ENCODE results near the gene ADGRA1.
"Not testable (repeated sequence)": the region's sequence is repeated elsewhere in the genome, so short reads cannot be mapped to it uniquely, and the experiment has no call there.

Gene ADGRA1, protein sequence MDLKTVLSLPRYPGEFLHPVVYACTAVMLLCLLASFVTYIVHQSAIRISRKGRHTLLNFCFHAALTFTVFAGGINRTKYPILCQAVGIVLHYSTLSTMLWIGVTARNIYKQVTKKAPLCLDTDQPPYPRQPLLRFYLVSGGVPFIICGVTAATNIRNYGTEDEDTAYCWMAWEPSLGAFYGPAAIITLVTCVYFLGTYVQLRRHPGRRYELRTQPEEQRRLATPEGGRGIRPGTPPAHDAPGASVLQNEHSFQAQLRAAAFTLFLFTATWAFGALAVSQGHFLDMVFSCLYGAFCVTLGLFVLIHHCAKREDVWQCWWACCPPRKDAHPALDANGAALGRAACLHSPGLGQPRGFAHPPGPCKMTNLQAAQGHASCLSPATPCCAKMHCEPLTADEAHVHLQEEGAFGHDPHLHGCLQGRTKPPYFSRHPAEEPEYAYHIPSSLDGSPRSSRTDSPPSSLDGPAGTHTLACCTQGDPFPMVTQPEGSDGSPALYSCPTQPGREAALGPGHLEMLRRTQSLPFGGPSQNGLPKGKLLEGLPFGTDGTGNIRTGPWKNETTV

DNA sequence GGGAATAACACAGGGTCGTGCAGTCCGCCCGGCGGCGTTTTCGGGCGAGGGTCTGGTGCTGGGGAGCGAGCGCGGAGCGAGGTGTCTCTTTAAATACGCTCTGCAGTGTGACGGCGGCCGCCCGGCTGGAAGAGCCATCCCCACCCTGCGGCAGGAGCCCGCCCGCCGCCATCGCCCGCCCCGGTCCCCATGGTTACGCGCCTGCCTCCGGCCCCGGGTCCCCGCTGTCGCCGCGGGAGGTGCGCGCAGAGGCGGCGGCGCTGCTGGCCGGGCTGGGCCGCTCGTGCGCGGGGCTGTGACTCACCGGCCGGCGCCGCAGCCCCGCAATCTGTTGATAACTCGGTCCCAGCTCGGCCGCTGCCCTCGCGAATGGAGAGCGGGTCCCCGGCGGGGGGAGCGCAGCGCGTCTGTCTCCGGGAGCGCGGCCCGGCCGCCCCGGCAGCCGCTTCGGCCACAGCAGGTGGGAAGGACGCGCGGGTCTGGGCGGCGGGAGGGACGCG is at the start of gene ADGRA1:
TSS of gene ADGRA1 (plus strand) at position 246 of the 500 bp plus-strand sequence. CDS start 986 bp downstream, outside the sequence.
- DNase-seq: no peak

DNA sequence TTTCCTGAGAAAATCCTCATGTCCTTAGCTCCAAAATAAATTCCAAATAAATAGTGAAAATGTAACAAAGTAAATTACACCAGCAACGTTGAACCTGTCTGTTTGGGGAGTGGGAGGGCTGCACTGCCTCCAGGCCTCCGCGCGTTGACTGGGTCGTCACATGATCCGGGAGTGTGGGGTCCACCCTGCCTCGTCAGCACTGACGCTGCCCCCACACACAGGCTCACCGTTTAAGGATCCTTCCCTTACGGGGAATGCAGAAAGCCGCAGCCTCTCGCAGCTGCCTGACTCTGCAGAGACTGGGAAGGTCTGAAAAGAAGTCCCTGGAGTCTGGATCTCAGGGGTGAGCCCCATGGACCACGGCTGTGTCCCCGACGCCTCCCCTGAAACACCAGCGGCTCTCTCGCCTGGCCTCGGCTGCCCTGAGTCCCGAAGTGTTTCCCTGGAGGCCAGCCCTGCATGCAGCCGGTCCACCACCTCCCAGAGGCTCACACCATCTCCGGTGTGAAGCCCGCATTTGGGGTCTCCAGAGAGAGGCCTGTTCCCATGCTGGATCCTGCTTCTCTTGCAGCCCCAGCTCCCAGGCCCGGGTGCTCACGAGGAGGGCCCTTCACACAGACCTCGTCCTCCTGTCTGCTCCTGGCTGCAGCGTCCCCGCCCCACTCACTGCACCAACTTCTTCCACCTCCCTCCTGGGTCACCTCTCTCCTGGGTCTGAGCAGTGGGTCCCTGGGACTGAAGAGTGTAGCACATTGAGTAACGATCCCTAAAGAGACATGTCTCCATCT is 49.5 kb upstream of the ADGRA1 start:
- DNase-seq: no peak

DNA sequence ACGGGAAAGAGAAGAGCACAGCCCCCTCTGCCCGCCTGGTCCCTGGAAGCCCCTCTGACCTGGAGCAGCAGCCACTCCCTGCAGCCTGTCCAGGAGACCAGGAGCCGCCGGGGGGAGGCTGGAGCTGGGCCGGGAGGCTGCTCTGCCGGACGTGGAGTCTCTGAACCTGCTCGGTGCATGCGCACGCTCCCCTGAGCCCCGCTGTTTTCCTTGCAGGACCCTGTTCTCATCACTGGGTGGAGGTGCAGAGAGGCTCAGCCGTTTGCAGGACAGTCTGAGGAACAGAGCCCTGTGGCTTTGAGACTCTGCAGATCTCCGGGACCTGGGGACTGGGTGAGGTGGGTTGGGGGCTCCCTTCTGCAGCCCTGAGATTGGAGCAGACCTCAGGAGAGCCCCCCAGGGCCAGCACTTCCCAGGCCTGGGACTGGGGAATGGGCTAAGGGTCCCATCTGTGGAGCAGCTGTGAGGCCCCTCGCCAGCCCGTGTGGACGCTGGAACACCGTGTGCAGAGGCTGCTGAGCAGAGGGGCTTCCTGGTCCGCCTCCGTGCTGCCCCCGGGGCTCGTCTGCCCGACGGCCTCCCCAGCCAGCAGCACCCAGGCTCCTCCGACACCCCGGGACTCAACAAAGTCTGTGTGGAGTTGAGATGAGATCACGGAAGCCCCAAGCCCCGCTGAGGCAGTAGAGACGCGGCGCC is 48.5 kb upstream of the ADGRA1 start:
- DNase-seq: no peak

DNA sequence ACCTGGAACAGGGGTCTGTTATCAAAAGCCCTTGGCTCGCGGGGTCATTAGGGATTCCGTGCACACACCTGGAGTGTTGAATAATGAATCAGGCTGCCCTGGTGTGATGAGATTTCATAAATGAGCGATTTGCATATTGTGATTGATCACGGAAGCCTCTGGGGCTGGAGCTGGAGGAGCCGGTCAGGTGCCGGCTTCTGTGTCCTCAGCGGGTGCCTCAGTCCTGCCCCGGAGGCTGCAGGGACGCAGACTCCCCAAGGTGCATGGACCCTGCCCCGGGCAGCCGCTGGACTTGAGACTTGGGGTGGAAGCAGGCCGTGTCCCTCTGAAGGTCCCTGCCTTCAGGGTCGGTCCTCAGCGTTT is 47.9 kb upstream of the ADGRA1 start:
- DNase-seq: no peak

DNA sequence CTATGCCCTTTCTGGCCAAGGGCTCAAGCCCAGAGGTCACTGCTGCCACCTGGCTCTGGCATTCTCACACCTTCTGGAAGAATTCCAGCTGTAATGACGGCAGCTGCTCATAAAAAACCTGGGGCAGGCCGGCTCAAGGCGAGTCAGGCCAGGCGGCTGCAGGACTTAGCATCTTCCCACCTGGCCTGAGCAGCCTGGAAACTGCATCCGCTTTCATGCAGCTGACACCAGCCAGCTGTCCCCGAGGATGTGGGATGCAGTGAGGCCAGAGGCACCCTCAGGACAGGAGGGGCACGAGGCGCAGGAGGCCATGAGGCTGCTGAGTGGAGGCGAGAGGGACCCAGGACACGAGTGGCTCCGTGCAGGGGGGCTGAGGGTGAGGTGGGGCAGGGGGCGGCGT is 47.5 kb upstream of the ADGRA1 start:
- no peak for DNase-seq

DNA sequence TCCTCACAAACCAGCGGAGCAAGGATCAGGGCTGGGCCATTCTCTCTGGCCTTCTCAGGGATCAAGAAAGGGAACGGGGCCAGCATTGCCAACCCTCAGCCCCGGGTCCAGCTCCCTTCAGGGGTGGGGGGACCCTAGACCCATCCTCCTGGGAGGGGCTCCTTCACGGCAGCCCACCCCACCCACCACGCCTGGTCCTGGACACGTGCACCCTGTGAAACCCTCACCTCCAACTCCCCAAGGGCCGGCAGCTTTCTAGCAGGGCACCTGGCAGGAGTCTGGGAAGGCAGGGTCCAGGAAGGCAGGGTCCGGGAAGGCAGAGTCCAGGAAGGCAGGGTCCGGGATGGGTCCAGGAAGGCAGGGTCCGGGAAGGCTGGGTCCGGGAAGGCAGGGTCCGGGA is 46.6 kb upstream of the ADGRA1 start:
- DNase-seq: no peak

DNA sequence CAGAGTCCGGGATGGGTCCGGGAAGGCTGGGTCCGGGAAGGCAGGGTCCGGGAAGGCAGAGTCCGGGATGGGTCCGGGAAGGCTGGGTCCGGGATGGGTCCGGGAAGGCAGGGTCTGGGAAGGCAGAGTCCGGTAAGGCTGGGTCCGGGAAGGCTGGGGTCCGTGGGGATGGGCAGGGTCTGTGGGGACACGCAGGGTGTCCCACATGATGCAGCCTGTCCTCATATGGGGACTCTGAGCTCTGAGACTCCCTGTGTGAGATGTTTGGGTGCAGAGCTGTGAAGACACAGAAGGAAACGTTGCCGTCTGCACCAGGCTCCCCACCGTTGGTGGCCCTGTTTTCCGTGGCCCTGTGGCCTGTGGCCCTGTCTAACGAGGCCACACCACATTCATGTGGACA is 45.7 kb upstream of the ADGRA1 start:
- DNase-seq: no peak

DNA sequence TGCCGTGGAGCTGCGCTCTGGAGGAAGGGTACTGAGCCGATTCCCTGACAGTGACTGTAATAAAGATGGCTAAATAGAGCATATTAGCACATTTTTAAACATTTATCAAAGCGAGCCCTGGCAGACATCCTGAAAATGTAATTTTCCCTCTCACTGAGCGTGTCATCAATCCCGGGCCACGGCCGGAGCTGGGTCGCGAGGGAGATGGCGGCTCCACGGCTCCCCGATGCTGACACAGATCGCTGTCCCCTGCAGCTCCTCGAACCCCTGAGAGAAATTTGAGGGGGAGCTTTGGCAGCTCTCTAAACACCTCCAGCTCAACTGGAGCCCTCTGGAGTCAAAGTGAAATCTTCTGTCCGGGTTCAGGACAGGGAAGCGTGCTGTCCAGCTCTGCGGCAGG is 44.9 kb upstream of the ADGRA1 start:
- no peak for DNase-seq

DNA sequence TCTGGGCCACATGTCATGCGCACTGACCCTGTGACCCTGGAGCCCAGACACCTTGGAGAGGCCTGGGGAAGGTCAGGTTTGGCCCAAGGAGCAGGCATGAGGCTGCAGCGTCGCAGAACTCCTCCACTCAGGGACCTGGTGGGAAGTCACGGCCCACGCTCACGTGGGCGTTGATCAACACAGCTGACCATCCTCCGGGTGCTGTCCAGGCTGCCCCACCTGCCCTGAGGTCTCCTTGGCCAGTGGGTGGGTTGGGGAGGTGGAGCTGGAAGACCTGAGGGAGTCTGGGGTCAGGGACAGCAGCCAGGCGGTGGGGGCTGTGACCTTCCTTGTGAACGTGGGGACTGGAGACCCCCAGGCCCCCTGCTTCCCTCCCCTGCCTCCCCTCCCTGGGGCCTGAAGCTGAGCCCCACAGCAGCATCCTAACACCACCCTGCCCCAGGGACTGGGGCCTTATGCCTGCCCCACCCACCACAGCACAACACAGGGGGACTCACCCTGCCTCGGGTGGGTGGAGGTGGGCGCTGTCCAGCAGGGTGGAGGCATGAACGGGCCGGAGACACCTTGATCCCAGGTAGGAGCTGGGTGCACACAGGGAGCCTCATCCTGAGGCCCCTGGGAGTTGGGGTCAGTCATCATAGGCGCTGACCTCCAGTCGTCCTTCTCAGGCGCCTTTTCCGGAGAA is 44.0 kb upstream of the ADGRA1 start:
- DNase-seq: no peak

DNA sequence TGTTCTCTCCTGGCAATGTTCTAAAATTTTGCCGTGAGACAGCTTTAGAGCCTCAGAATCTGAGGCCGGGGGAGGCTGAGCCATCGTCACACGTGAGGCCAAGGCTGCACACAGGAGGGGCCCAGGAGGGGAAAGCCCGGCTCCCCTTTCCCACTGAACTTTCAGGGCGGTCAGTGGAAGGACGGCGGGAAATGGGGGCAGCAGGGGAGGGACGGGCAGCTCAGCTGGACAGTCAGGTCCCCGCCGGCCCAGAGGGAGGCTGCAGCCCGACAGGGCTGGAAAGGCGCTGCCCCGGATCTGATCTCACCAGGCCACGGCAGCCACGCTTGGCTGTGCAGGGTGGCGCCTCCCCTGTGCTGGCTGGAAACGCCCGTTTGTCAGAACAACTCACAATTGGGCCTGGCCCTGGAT is 43.3 kb upstream of the ADGRA1 start:
- no peak for DNase-seq

DNA sequence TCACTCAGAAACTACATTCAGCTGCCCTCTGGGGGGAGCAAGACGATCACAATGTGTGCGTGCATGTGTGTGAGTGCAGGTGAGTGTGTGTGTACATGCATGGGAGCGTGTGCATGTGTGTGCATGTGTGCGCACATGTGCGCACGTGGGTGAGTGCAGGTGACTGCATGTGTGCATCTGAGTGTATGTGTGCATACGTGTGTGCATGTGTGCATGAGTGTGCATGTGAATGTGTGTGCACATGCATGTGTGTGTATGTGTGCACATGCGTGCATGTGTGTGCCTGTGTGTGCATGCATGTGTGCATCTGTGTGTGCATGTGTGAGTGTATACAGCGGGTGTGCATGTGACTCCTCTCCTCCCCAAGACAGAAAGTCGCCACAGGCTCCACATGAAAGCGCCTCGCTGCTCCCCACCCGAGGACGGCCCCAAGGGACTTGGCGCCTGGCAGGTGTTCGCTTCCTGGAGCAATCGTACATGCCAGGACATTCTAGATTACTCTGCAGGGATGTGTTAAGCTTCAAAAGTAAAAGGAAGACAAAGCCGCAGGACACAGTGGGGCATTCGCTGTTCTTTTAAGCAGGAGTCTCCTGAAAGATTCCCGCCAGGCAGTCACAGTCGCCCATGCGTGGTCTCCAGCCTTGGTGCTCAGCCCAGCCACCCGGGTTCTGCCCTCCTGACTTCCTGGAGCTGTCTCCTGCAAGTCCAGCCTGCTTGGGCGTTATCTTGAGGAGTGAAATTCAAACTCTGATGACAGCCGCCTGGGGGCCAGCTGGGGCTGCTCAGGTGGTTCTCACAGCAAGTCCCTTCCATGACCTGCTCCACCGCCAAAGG is 42.0 kb upstream of the ADGRA1 start:
- no peak for DNase-seq

DNA sequence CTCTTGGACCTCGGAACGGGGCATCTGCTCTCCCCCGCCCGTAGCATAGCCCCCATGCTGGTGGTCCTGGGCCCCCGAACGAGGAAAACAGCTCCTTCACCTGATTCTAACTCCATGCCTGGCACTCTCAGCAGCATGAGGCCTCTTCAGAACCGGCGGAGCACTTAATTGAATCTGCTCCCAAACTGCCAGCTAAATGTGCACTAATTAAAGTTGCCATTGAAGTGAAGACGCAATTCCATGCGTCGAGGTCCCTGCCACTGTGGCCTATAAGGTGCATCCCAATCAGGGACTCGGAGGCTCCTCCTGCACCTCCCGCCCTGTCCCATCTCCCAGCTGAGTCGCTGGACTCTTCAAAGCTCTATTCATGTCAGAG is 41.3 kb upstream of the ADGRA1 start:
- DNase-seq: no peak

DNA sequence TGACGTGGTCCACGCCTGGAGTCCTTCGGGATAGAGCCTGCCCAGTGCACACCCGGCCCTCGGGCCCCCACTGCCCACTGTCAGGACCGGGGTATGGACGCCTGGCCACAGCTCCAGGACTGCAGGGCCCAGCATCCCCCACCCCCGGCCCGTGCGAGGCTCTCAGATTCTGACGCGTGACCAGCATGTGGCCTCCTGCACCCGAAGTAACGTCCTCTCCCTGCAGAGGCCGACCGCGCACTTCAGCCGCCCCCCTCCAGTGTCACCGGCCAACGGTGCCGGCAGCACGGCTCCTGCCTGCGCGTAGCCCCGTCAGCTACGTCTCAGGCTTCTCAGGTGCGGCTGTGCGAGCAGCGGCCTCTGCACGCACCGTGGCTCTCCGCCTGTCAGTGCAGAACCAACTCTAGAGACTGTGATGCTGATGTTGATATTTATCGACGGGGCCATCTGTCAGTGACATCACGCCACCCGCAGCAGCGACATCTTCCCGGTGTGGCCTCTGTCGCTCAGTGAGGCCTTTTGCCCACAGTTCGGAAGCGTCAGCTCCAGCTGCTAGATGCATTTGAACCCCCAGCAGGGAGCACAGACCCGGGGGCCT is 40.1 kb upstream of the ADGRA1 start:
- DNase-seq: no peak

DNA sequence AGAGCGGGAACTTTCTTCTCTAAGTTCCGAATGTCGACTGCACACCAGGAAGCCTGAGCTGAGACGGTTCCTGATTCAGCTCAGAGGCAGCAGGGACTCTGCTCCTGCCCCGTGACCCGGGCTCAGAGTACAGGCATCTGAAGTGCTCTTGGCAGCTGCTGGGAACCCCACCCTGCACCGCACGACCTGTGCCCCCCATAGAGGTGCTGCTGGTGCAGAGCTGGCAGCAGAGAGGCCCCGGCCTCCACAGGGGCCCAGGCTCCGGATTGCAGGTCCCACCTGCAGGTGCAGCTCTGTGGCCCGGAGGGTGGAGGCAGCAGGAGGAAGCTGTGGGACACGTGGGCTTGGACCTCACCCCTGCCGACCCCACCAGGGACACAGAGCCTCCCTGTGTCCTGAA is 39.5 kb upstream of the ADGRA1 start:
- no peak for DNase-seq

DNA sequence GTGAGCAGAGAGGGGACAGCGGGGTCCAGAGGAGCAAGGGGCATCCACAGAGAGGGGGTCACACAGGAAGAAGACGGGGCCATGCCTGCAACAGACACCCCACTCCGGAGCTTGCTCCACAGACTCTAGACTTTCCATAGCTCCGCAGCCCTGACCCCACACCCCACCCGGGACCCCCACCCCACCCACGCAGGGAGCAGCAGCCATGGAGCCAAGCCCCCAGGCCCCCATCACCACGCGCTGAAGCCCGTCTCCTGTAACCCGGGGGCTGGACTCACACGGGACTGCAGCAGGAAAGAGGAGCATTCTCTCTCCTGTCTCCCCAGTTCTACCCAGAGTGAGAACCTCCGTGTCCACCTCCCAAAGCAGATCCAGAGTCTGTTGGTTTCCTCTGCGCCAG is 38.8 kb upstream of the ADGRA1 start:
- no peak for DNase-seq

DNA sequence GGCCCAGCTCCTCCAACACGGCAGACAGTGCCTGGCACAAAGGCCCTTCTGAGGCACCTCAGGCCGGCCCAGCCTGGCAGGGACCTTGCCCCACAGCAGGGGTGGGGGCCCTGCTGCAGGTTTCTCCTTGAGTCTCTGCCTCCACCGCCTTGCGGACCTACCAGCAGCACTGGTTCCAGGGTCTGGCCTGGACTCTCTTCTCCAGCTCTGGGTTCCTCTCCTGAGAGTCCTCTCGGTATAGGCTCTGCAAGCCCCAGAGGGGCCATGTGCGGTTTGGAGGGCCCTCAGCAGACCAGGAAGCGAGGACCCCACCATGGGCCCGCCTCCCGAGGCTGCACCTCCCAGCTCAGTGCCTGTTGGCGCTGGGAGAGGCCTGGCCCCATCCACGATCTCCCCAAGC is 38.1 kb upstream of the ADGRA1 start:
- no peak for DNase-seq

DNA sequence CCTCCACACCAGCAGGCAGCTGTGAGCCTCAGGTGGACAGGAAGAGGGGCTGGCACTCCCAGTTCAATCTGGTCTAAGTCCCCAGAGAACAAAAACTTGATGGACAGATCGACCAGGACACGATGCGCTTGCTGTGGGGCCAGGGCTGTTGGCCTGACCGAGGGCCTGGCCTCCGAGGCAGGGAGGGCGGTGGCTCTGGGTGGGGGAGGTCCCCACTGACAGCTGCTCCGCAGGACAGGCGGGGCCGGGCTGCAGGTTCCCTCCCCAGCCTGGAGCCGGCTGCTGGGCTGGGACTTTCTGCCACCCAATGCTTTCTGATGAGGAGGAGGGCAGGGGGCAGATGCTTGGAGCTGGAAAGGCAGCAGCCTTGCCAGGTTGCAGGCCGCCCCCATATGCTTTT is 37.4 kb upstream of the ADGRA1 start:
- DNase-seq: no peak

DNA sequence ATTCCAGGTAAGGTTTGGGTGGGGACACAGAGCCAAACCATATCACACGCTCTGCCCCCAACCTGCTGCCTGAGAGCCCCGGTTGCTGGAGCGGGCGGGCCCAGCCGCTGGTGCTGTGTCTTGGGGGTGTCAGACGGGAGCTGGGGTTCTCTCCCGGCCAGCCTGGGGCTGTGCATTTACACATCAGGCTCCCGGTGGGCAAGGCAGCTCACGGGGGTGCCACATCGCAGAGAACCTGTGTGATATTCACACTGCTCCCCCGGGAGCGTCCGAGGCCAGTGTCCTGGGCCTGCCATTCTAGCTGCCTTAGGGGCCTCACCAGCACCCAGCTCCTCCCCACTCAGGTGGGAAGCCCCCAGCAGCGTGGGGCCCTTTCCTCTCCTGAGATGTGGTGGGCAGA is 35.6 kb upstream of the ADGRA1 start:
- DNase-seq: no peak

DNA sequence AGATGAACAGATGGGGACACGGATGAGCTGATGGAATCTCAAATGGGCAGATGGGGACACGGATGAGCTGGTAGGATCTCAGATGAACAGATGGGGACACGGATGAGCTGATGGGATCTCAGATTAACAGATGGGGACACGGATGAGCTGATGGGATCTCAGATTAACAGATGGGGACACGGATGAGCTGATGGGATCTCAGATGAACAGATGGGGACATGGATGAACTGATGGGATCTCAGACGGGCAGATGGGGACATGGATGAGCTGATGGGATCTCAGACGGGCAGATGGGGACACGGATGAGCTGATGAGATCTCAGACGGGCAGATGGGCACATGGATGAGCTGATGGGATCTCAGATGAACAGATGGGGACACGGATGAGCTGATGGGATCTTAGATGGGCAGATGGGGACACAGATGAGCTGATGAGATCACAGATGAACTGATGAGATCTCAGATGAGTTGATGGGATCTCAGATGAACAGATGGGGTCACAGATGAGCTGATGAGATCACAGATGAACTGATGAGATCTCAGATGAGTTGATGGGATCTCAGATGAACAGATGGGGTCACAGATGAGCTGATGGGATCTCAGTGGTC is 34.1 kb upstream of the ADGRA1 start:
- not testable (repeated sequence) for DNase-seq

DNA sequence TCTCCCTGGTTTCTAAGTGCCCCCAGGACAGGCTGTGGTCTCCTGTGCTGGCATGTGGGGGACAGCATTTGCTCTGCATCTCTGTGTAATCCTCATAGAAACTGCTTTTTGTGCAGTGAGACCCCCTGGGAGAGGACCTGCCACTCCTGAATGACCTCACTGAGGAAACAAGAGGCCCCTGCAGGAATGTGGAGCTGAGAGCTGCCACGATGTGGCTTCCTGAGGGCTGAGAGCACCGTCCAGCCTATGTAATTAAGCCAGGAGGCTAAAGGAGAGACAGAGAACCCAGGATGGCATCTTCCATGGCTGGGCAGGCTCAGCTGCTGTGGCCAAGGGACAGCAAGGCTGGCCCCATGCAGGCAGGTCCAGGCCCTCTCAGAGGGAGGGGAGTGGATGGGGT is 32.3 kb upstream of the ADGRA1 start:
- no peak for DNase-seq

DNA sequence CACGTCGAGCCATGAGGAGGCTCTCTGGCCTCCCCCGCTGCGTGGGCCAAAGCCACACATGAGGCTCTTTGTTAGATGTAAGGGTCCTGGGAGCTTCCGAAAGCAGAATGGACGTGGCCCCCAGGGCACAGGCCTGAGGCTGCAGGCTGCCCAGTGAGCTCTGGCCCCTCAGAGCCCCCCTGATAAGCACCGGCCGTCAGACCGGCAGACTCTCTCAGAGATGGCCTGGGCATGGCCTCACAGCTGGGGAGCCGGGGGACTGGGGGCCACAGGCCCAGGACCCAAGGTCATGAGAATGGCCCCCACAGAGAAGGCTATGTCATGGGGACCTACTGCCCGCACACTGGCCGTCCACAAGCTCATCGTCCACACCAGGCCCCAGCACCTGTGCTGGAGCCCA is 31.7 kb upstream of the ADGRA1 start:
- no peak for DNase-seq

Data from NCI-H2081 (cell line).